GM19351 (cell line): Measurements from ENCODE around the gene PPIAL4G.
"Not testable (repeated sequence)": the region's sequence is repeated elsewhere in the genome, so short reads cannot be mapped to it uniquely, and the experiment has no call there.

Source experiments
- ATAC-seq: cut with Tn5 transposase; IDR thresholded peaks from one replicate; pipeline ENCODE4 v1.9.1; 2021; ENCODE audit warnings: mild to moderate bottlenecking, moderate library complexity; ENCODE audit not compliant: unreplicated experiment

The PPIAL4G gene

DNA sequence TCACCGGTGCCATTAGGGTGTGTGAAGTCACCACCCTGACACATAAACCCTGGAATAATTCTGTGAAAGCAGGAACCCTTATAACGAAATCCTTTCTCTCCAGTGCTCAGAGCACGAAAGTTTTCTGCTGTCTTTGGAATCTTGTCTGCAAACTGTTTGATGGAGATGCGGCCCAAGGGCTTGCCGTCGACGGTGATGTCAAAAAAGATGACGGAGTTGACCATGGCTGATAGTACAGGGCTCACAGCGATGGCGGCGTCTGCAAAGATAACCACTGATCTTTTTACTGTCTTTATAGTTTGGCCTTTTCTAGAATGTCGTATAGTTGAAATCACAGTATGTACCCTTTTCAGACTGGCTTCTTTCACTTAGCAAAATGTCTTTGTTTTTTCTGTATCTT, at the start of gene PPIAL4G:
TSS of gene PPIAL4G (minus strand) at position 274 of the 400 bp plus-strand sequence. CDS start at position 224, 50 bp downstream.
- not testable (repeated sequence) for ATAC-seq

DNA sequence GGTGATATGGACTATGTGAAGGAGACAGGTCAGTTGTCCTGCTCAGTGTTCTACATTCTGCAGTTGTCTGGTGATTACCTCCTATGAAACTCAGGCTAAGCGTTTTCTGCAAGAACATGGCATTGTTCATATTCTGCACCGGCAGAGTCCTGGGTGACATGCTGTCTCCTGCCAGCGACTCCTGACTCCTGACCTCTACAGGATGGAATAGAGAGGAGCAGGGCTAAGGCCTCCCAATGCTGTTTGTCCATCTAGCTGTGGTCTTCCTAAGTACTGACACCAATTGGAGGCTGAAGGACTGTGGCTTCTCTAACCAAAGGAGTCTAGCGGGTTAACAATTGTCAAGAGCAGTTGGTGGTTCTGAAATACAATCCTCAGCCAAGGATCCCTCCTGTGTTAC, 49.1 kb upstream of the PPIAL4G start:
- ATAC-seq, result not testable (repeated sequence)

DNA sequence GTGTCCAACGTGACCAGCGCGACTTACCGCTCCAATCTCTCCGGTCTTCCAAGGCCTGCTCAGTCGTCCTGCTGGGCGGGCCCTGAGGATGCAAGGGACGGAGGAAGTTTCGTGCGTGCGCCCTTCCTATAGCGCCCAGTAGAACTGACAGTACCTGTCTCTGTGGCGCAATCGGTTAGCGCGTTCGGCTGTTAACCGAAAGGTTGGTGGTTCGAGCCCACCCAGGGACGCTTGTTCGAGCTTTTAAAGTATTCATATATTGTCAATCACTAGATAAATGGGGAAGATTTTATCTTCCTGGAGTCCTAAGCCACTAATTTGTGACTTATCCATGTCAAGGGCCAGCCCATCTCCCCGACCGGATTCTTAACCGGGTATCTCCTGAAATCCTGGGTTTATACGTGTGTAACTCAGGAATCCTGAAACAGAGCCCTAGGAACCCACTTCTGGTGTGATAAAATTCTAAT, 46.0 kb upstream of the PPIAL4G start:
- ATAC-seq, result not testable (repeated sequence)

DNA sequence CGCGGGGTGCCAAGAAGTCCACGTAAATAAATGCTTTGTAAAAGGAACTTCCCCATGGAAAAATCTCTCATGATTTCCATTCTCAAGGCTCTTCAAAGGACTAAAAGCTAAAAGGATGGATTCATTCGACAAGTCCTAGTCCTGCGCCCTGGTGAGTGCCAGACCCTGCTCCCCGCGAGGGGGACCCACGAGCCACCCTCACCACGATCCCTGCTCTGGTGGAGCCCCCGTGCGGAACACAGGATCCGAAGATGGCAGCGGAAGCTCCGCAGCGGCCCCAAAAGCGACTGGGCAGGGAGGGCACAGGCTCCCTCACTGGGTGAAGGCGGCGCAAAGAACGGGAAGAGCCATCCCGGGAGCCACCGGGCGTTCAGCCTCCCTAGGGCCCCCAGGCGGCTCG, 45.5 kb upstream of the PPIAL4G start:
- ATAC-seq, result not testable (repeated sequence)

DNA sequence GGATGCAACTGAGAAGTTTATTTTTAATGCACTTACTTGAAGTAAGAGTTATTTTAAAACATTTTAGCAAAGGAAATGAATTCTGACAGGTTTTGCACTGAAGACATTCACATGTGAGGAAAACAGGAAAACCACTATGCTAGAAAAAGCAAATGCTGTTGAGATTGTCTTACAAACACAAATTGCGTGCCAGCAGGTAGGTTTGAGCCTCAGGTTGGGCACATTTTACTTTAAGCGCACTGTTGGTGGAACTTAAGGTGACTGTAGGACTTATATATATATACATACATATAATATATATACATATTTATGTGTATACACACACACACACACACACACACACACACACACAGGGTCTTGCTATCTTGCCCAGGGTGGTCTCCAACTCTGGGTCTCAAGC, 43.5 kb upstream of the PPIAL4G start:
- ATAC-seq, result not testable (repeated sequence)

DNA sequence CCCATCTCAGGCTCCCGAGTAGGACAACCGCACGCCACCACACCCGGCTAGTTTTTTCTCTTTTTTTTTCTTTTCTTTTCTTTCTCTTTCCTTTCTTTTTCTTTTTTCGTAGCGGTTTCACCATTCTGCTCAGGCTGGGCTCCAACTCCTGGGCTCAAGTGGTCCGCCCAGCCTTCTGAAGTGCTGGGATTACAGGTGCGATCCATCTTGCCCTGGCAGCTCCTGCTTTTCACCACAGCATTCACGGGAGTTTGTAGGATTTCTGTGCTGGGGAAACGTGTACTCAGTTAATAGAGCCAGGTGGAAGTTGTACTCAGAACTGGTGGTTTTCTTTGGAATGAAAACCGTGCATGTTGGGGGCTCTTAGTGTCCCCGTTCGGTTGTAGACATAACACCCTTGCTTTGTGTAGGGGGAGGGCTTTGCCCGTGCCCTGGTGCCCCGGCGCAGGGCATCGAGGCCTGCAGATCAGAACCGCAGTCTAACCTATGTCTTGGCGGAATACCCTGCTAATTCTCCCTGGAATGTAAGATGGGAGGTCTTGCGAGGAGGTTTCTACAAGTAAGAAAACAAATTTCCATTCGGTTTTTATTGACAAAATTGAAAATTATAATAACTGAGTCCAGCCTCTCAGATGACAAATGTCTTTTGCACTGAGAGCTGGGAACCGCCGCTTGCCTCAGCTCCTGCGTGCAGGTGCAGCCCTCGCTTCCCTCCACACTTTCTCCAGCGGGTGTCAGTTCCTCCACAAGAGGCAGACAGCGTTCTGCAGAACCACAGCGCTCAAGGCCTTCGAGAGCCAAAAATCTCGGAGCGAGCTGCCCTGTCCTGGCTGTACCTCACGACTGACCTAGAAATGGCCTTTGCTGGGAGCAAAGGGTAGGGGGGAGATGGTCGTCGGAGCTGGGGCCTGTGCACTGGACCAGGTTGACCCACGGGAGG, 40.4 kb upstream of the PPIAL4G start:
- ATAC-seq, result not testable (repeated sequence)

DNA sequence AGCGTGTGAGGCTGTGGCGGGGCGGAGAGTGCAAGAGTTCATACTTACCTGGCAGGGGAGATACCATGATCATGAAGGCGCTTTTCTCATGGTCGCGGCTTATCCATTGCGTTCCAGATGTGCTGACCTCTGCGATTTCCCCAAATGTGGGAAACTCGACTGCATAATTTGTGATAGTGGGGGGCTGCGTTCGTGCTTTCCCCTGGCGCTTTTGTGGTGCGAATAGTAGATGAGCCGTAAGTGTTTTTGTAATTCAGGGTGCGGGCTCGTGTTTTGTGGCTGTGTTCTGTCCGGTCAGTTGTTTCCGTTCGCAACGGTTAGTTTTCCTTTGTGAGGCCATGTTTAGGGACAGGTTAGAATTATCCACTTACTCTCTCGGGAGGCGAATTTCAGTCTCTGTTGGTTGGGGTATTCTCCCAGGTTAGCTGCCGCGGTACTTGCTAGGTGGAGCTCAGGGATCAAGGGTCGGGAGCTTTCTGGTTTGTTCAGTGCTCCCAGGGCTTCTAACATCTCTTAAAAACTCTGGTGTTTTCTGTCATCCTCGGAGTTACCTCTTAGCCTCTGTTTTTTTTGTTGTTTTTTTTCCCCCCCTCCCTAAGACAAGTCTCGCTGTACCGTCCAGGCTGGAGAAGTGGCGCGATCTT, 39.6 kb upstream of the PPIAL4G start:
- peak; percentile 82 for ATAC-seq

DNA sequence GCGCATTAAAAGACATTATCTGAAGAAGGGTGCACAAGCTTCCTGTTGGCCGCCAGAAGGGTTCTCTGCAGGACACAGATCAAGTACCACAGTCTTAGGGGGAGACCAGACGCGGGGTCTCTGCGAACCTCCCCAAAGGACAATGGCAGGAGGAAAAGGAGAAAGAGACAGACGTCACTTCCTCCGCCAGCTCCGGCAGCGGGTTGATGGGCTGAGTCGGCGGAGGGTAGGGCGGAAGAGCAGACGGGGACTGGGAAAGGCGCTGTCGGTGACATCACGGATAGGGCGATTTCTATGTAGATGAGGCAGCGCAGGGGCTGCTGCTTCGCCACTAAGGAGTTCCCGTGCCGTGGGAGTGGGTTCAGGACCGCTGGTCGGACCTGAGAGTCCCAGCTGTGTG, 39.0 kb upstream of the PPIAL4G start:
- ATAC-seq, result not testable (repeated sequence)

DNA sequence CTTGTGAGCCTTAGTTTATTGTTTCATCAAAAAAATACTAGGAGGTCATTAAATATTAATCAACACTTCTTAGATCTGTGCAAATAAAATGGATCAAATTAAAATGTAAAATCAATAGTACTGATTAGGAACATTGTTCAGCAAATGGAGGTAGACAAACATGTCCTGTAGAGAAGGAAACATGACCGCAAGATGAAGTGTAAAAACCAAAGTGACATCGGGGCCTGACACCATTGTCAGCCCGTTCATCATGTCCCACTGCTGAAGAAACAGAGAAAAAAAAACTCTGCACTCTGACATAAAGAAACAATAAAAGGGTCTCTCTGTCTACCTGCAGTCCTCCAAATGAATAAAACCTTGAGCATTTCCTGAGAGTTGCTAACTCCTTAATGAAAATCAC, 31.2 kb upstream of the PPIAL4G start:
- not testable (repeated sequence) for ATAC-seq

DNA sequence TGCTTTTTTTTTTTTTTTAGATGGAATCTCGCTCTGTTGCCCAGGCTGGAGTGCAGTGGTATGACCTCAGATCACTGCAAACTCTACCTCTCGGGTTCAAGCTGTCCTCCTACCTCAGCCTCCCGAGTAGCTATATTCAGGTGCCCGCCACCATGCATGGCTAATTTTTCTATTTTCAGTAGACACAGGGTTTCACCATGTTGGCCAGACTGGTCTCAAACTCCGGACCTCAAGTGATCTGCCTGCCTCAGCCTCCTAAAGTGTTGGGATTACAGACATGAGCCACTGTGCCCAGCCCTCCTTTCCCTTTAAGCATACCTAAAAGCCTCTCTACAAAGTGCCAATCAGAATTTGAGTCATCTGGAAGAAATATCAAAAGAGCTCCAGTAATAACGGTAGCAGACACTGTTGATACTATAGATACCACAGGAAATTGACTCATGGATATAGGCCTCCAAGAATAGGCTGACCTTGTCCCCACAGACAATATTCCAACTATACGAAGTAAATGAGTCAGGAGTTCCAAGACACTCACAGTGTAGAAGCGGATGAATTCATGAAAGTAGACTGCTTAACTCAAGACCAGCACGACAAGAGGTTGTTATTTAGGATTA, 29.6 kb upstream of the PPIAL4G start:
- not testable (repeated sequence) for ATAC-seq

DNA sequence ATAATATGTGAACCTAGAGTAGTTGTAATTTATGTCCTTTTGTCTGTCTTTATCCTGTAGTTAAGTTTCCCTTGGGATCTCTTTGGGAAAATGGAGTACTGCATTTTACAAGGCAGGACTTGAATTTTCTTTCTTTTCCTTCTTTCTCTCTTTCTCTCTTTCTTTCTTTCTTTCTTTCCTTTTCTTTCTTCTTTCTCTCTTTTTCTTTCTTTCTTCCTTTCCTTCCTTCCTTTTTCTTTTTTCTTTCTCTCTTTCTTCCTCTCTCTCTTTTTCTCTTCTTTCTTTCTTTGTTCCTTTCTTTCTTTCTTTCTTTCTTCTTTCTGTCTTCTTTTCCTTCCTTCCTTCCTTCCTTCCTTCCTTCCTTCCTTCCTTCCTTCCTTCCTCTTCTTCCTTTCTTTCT, 10.8 kb upstream of the PPIAL4G start:
- not testable (repeated sequence) for ATAC-seq

DNA sequence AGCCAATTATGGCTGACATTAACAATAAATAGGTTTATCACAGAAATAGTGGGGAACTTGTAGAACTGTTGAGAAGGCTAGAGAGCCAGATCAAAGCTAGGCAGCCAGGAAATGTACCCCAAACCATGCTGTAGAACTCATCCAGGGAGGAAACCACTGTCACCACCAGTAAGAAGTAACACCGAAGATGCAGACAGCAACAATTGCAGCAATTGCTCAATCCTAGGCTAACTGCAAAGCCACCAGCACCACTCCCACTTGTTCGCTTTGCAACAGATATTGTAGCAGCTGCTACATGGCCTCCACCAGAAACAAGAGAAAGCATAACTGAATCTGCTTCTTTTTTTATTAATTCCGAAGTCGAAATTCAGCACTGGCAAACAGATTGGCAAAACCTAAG, 2.0 kb downstream of the PPIAL4G start:
- not testable (repeated sequence) for ATAC-seq

DNA sequence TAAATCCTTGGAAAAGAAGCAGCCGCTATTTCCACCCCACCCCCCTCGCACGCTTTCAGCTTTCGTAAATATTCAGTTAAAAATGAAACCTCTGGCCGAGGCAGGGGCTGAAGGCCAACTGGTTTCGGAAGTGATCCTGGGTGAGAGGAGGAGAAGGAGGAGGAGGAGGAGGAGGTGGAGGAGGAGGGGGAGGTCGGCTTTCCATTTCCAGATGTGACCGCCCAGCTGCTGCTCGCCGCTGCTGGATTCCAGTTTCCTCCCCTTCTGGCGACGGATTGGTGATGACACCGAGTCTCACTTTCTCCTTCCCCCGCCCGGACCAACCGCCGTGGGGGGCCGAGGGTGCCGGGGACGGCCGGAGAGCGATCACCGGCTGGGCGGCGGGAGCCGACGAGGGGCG, 23.4 kb downstream of the PPIAL4G start:
- not testable (repeated sequence) for ATAC-seq

DNA sequence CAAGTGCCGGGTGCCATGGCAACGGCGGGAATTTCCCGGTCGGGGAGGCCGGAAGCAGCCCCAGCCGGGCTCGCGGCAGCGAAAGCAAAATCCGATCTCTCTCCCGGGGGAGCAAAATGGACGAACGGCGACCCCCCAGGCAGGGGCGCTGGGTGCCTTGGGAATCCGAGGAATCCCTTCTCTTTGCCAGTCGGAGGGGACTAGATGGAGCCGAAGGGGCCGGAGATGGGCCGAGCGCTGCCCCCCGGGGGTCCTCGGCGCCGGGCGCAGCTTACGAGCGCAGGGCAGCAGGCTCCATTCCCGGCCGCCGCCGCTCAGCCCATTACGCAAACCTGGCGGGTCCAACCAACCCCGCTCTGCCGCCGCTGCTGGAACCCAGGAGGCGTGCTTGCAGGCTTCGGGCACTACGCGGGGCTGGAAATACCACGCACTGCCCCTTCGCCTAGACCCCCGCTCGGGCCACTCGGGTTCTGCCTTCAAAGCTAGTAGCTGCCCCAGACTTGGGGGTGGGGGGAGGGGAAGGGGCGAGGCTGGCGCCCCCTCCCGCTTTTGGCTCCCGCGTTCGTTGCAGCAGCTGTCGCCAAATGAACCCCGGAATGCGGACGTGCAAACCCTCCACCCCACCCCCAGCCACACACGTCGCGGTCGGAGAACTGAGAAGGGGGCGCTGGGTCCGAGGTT, 24.1 kb downstream of the PPIAL4G start:
- not testable (repeated sequence) for ATAC-seq

DNA sequence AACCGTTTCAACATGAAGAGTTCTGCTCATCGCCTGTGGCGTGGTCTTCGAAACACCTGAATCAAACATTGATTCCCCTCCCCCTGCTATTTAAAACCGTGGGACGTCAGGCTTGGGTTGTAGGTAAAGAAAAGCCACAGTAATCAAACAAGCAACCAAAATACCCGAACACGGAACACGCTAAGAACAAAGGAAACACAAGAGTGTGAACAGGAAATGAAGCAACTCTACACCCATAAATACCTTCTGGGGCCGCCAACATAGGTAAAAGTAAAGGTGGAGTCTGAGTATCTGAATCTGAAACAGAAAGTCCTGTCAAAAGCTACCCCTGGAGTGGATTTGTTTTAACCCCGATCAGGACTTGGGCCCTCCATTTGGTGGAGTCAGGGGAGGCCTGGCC, 24.7 kb downstream of the PPIAL4G start:
- ATAC-seq, result not testable (repeated sequence)

DNA sequence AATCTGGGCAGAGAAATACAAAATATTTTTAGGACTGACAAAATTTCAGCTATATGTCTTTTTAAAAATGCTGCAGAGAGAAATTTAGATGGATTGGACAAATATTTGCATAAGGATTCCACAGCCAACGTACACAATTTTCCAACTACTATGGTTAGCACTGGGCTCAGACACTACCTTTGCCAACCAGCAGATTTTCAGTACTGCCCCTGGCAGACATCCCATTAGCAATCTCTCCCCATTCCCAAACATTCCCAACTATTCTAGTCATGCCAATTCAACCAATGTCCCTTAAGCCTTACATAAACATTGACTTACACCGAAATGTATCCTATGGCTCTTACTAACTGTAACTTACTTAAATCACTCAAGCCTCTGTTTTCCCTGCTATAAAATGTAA, 30.3 kb downstream of the PPIAL4G start:
- ATAC-seq, result not testable (repeated sequence)

DNA sequence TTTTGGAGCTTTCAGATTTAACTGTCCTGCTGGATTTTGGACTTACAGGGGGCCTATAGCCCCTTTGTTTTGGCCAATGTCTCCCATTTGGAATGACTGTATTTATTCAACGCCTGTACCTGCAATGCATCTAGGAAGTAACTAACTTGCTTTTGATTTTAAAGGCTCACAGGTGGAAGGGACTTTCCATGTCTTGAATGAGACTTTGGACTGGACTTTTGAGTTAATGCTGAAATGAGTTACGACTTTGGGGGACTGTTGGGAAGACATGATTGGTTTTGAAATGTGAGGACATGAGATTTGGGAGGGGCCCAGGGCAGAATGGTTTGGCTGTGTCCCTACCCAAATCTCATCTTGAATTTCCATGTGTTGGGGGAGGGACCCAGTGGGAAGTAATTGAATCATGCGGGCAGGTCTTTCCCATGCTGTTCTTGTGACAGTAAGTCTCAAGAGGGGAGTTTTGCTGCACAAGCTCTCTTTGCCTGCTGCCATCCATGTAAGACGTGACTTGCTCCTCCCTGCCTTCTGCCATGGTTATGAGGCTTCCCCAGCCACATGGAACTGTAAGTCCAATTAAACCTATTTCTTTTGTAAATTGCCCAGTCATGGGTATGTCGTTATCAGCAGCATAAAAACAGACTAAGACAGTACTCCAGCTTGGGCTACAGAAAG, 43.3 kb downstream of the PPIAL4G start:
- not testable (repeated sequence) for ATAC-seq

DNA sequence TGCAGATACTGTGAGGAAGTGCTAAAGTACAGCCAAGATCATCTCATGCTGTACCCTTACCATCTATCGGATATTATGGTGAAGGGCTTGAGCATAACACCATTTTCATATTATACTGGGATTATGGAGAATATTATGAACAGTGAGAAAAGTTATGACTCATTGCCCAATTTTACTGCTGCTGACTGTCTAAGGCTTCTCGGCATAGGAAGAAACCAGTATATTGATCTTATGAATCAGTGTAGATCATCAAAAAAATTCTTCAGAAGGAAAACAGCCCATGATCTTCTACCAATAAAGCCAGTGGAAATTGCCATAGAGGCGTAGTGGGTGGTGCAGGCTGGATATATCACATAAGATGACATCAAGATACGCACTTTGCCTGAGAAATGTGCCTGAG, 47.7 kb downstream of the PPIAL4G start:
- no peak for ATAC-seq

DNA sequence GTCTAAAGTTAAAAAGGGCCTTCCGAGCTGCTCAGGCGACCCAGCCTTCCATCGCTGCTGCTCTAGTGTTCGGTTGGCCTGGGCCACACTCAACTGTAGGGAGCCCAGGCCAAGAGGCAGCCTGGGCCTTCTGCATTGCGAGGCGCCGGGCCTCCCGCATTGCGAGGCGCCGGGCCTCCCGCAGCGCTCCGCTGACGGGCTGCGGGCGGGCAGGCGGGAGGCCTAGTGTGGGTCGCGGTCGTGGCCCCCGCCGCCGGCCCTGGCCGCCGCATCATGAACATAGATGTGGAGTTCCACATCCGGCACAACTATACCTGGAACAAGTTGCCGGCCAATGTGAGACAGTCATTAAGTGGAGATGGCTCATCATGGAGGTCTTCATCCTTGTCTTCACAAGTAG, 48.3 kb downstream of the PPIAL4G start:
- ATAC-seq, result no peak

DNA sequence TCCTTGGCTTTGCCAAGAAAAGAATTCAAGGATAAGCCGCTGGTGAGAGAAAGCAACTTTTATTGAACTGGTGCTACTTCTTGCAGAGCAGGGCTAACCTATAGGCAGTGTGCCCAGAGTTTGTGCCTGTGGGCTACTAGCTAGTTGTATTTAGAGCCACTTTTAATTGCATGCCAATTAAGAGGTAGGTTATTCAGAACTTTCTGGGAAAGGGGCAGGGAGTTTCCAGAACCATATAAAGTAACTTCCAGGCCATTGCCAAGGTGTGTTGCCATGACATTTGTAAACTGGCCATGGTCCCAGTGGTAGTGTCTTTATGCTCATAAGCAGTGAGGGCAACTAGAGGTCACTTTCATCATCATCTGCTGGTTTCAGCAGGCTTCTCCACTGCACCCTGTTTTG, 50.2 kb downstream of the PPIAL4G start:
- ATAC-seq, result not testable (repeated sequence)
